Neural progenitor cell (in vitro differentiated cells): ENCODE measurements around the gene NGFR. TPM values are rescaled to one million over a fixed set of nuclear protein-coding genes. Genes with fewer than 3 reads are reported as not detected.

Experiments
- DNase-seq: peaks from one replicate; pipeline ENCODE4 v3.0.0-alpha.2; 2016; ENCODE audit warnings: low spot score
- H2AFZ ChIP-seq: fragments of 200-600 bp; sonication (generic); replicated peaks from 2 replicates; pipeline ENCODE4 v1.6.1; 2016; ENCODE audit warnings: antibody characterized with exemption
- H3F3A ChIP-seq: fragments of 200-600 bp; sonication (generic); 2 replicates; pipeline ENCODE4 v1.6.1; 2016; ENCODE audit warnings: antibody characterized with exemption, low read depth
- H3K27ac ChIP-seq: fragments of 200-600 bp; sonication (generic); 2 replicates; pipeline ENCODE4 v1.5.1; 2016; ENCODE audit warnings: mild to moderate bottlenecking
- H3K27me3 ChIP-seq: fragments of 200-600 bp; sonication (generic); 2 replicates; pipeline ENCODE4 v1.6.1; 2016; ENCODE audit warnings: mild to moderate bottlenecking, moderate library complexity
- H3K36me3 ChIP-seq: fragments of 200-600 bp; sonication (generic); 2 replicates; pipeline ENCODE4 v1.5.1; 2016
- H3K4me1 ChIP-seq: fragments of 200-600 bp; sonication (generic); 2 replicates; pipeline ENCODE4 v1.6.1; 2016; ENCODE audit warnings: mixed run types
- H3K4me2 ChIP-seq: fragments of 200-600 bp; sonication (generic); 2 replicates; pipeline ENCODE4 v1.6.1; 2016
- H3K4me3 ChIP-seq: fragments of 200-600 bp; sonication (generic); 2 replicates; pipeline ENCODE4 v1.5.1; 2016
- H3K79me2 ChIP-seq: fragments of 200-600 bp; sonication (generic); 2 replicates; pipeline ENCODE4 v1.6.1; 2016; ENCODE audit warnings: low read depth
- H3K9ac ChIP-seq: fragments of 200-600 bp; sonication (generic); 2 replicates; pipeline ENCODE4 v1.6.1; 2016
- H3K9me3 ChIP-seq: fragments of 200-600 bp; sonication (generic); 2 replicates; pipeline ENCODE4 v1.5.1; 2016; ENCODE audit warnings: low read depth
- H4K20me1 ChIP-seq: fragments of 200-600 bp; sonication (generic); 2 replicates; pipeline ENCODE4 v1.6.1; 2016; ENCODE audit warnings: low read depth
- H3K27ac Mint-ChIP-seq: 3 replicates; pipeline ENCODE4 v1.8.0; 2021; ENCODE audit warnings: mixed read lengths
- H3K27me3 Mint-ChIP-seq: 2 replicates; pipeline ENCODE4 v1.8.0; 2022; ENCODE audit warnings: low read depth, mild to moderate bottlenecking, inconsistent platforms, moderate library complexity, mixed read lengths; ENCODE audit not compliant: insufficient read depth
- H3K36me3 Mint-ChIP-seq: 3 replicates; pipeline ENCODE4 v1.8.0; 2021; ENCODE audit warnings: mixed read lengths
- H3K4me1 Mint-ChIP-seq: 3 replicates; pipeline ENCODE4 v1.8.0; 2021; ENCODE audit warnings: mixed read lengths
- H3K4me3 Mint-ChIP-seq: 3 replicates; pipeline ENCODE4 v1.8.0; 2021; ENCODE audit warnings: mild to moderate bottlenecking, moderate library complexity, mixed read lengths
- H3K9me3 Mint-ChIP-seq: 3 replicates; pipeline ENCODE4 v1.8.0; 2020; ENCODE audit warnings: mixed read lengths
- CTCF ChIP-seq: fragments of 200-600 bp; sonication (generic); IDR thresholded peaks from 2 replicates; pipeline ENCODE4 v1.5.1; 2017; ENCODE audit warnings: antibody characterized with exemption, mild to moderate bottlenecking
- EZH2 ChIP-seq: fragments of 200-600 bp; sonication (generic); IDR thresholded peaks from 2 replicates; pipeline ENCODE4 v1.6.1; 2017; ENCODE audit warnings: antibody characterized with exemption, mild to moderate bottlenecking, moderate library complexity
- EZH2phosphoT487 ChIP-seq: fragments of 200-600 bp; sonication (generic); IDR thresholded peaks from 2 replicates; pipeline ENCODE4 v1.6.1; 2017; ENCODE audit warnings: antibody characterized with exemption
- total RNA-seq: library from RNA; depleted of rRNA; stranded (reverse); fragments of >200 nt; gene quantifications from 2 replicates; pipeline ENCODE4 v1.2.3, GENCODE V29; 2015; ENCODE audit warnings: low replicate concordance

The NGFR gene
- total RNA-seq, 1 donor from 2014 or later = 6.6 TPM

GRCh38 chr17:49524473-49525359, 29.6 kb downstream of the NGFR start:
- no peak overlapping the region for H2AFZ ChIP-seq
- Mint-ChIP-seq H3K27me3 (peaks cover 3% of the 10 kb centered on the region), H3K9me3 (no peaks in the 10 kb centered on the region), H3K4me1 (peaks cover 20% of the 10 kb centered on the region), H3K27ac (no peak overlapping the region), H3K4me3 (no peak overlapping the region), H3K36me3 (no peaks in the 10 kb centered on the region)
- TF ChIP-seq CTCF (no peak), EZH2phosphoT487 (no peak), EZH2 (no peak)
- no peak overlapping the region for H3K4me2 ChIP-seq
- no peak for DNase-seq
- no peaks in the 10 kb centered on the region for H3K79me2 ChIP-seq
- H3K27me3 ChIP-seq = no peaks in the 10 kb centered on the region
- H3K36me3 ChIP-seq = no peaks in the 10 kb centered on the region
- H3K9me3 ChIP-seq = no peaks in the 10 kb centered on the region
- H3F3A ChIP-seq = no peaks in the 10 kb centered on the region
- no peaks in the 10 kb centered on the region for H4K20me1 ChIP-seq
- H3K27ac ChIP-seq = no peak overlapping the region
- peaks cover 12% of the 10 kb centered on the region for H3K4me1 ChIP-seq
- no peak overlapping the region for H3K9ac ChIP-seq
- H3K4me3 ChIP-seq = no peak overlapping the region

GRCh38 chr17:49525831-49526741, 31.0 kb downstream of the NGFR start:
- no peak overlapping the region for H3K4me2 ChIP-seq
- H3K4me3 Mint-ChIP-seq = no peak overlapping the region
- peaks cover 12% of the 10 kb centered on the region for H3K4me1 ChIP-seq
- DNase-seq = no peak
- no peaks in the 10 kb centered on the region for H4K20me1 ChIP-seq
- H3K9me3 ChIP-seq = no peaks in the 10 kb centered on the region
- TF ChIP-seq EZH2 (no peak), CTCF (no peak), EZH2phosphoT487 (no peak)
- H3K27me3 Mint-ChIP-seq = no peaks in the 10 kb centered on the region
- H2AFZ ChIP-seq = no peak overlapping the region
- no peak overlapping the region for H3K27ac ChIP-seq
- H3K4me1 Mint-ChIP-seq = peaks cover 14% of the 10 kb centered on the region
- peak overlapping the region; percentile 53 for H3K27ac Mint-ChIP-seq
- H3K9me3 Mint-ChIP-seq = no peaks in the 10 kb centered on the region
- no peaks in the 10 kb centered on the region for H3K36me3 ChIP-seq
- H3K9ac ChIP-seq = no peak overlapping the region
- H3K27me3 ChIP-seq = no peaks in the 10 kb centered on the region
- no peaks in the 10 kb centered on the region for H3K36me3 Mint-ChIP-seq
- H3F3A ChIP-seq = no peaks in the 10 kb centered on the region
- H3K4me3 ChIP-seq = no peak overlapping the region
- H3K79me2 ChIP-seq = no peaks in the 10 kb centered on the region

- Histone ChIP-seq H2AFZ (peak overlapping the region; percentile 36), H3K4me1 (peaks cover 12% of the 10 kb centered on the region), H3K9ac (no peak overlapping the region), H3K27me3 (no peaks in the 10 kb centered on the region), H4K20me1 (no peaks in the 10 kb centered on the region), H3K36me3 (no peaks in the 10 kb centered on the region), H3K4me3 (no peak overlapping the region), H3K4me2 (no peak overlapping the region), H3K9me3 (no peaks in the 10 kb centered on the region), H3K27ac (no peak overlapping the region), H3K79me2 (no peaks in the 10 kb centered on the region), H3F3A (no peaks in the 10 kb centered on the region)
- no peak for DNase-seq
- no peak for TF ChIP-seq EZH2
- no peak for TF ChIP-seq CTCF
- TF ChIP-seq EZH2phosphoT487 = no peak
- Mint-ChIP-seq H3K4me1 (peaks cover 12% of the 10 kb centered on the region), H3K36me3 (no peaks in the 10 kb centered on the region), H3K27ac (no peak overlapping the region), H3K27me3 (no peaks in the 10 kb centered on the region), H3K9me3 (no peaks in the 10 kb centered on the region), H3K4me3 (peak overlapping the region; percentile 2)
These were observed 33.0 kb downstream of the NGFR start for GRCh38 chr17:49527927-49528651.
